GM21786 (cell line): ENCODE measurements around the gene CTTN.
A peak's percentile ranks its signal among the peaks of the same experiment; 100 is the strongest.
"Not testable (repeated sequence)": the region's sequence is repeated elsewhere in the genome, so short reads cannot be mapped to it uniquely, and the experiment has no call there.

Experiments
- ATAC-seq: cut with Tn5 transposase; IDR thresholded peaks from one replicate; pipeline ENCODE4 v1.9.1; 2021; ENCODE audit not compliant: unreplicated experiment

The CTTN gene

DNA sequence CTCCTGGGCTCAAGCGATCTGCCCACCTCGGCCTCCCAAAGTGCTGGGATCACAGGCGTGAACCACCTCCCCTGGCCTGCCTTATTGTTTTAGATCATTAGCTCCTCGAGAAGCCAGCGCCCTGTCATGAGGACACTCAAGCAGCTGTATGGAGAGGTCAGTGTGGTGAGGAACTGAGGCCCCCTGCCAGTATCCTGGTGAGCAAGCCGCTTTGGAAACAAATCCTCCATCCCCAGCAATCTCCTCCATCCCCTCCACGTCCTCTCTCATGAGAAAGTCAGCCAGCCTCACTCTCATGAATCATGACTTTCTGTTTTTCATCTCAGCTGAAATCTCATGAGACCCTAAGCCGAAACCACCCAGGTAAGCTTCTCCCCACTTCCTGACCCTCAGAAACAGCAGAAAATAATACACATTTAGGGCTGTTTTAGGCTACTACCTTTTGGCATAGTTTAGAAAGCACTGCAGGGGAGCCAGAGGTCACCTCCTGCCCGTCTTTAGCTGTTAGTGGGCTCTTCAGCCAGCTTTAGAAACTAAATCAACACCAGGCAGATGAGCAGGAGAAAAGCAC lies 56.0 kb downstream of the CTTN start:
- ATAC-seq: no peak

GRCh38 chr11:70454811-70455210 lies 56.5 kb downstream of the CTTN start:
- not testable (repeated sequence) for ATAC-seq

DNA sequence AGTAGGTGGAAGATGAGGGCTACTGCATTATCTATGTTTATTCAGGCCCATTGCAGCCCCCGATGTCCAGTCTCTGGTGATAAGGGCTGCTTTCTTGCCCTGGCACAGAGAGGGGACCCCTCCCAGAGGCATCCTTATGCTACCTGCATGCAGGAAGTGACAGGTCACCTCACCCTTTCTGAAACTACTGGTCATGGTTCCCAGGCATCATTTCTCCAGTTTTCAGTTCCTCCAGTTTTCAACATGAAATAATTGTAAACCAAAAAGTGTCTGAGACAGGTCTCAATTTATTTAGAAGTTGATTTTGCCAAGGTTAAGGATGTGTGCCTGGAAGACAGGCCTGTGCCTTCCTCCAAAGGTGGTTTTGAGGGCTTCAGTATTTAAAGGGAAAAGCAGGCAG lies 57.0 kb downstream of the CTTN start:
- ATAC-seq: no peak

DNA sequence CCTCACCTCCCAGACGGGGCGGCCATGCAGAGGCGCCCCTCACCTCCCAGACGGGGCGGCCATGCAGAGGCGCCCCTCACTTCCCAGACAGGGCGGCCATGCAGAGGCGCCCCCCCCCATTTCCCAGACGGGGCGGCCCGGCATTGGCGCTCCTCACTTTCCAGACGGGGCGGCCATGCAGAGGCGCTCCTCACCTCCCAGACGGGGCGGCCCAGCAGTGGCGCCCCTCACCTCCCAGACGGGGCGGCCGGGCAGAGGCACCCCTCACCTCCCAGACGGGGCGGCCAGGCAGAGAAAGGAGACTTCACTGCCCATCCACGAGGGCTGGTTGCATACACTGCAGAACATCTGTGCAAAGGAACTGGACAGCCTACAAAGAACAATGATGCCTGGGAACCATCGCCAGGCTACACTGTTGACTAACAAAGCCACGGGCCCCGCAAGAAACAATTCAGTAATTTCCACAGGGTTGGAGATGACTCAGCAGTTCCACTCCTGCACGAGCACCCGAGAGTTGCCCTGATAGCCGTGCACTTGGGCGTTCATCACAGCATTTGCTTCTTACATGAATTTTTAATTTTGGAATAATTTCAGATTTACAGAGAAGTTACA lies 58.7 kb downstream of the CTTN start:
- ATAC-seq: no peak

- ATAC-seq: no peak
Observed at GRCh38 chr11:70458736-70459135, 60.4 kb downstream of the CTTN start.

DNA sequence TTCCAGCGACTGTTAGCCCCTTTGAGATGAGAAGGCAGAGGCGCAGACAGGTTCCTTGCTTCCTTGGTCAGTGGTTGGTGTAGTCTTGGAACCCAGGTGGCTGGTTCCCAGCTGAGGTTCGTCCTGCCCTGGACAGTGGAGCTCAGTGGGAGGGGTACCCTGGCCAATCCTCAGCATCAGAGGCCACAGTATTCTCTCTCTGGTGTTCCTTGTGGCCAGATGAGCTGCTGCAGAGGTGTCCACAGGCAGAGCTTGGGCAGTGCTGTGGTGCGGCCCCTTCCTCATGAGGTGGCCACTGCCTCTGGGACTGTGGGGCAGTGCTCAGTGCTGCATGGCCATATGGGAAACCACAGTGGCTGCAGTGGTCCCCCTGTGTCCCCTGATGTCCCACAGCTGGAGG lies 61.8 kb downstream of the CTTN start:
- ATAC-seq: no peak

DNA sequence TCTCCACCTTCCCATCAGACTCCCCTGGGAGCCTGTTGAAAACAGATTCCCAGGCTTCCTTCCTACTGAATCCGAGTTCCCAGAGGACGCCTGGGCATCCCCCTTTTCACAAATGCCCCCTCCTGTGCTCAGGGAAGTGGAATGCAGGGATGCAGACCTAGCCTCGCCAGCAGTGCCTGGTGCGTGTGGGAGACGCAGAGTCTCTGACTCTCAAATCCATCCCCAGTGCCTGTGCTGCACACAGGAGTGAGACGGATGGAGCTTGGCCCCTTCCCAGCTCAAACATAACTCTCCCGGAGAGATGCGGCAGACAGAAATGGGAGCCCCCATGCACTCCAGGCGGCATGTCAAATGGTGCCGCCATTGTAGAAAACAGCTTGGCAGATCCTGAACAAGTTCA lies 62.6 kb downstream of the CTTN start:
- ATAC-seq: no peak

DNA sequence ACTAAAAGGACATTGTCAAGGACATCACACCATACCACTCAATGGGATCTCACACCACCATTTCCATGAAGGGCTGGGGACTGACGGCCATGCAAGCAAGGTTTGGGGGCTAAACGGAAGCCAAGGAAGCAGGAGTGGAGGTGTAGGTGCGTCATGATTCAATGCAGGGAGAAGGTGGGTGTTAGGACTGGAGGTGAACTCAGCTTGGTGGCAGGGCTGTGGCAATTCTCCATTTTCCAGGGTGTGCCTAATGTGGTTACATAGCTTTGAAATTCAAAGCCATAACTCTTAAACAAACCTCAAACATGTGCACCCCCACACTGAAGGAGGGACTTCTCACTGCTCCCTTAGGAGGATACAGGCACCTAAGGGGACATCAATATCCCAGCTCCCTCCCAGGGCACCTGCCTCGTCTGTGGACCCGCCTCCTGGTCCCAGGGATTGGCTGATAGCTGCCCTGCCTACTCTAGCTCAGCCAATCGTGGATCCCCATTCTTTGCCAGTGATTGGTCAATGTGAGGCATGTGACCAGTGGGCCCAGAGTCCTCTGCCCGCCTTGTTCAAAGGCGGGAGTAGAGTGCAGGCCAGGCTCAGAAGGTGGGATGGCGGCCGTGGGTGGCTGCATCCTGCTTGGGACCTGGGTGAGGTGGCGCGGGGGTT lies 64.6 kb downstream of the CTTN start:
- no peak for ATAC-seq

DNA sequence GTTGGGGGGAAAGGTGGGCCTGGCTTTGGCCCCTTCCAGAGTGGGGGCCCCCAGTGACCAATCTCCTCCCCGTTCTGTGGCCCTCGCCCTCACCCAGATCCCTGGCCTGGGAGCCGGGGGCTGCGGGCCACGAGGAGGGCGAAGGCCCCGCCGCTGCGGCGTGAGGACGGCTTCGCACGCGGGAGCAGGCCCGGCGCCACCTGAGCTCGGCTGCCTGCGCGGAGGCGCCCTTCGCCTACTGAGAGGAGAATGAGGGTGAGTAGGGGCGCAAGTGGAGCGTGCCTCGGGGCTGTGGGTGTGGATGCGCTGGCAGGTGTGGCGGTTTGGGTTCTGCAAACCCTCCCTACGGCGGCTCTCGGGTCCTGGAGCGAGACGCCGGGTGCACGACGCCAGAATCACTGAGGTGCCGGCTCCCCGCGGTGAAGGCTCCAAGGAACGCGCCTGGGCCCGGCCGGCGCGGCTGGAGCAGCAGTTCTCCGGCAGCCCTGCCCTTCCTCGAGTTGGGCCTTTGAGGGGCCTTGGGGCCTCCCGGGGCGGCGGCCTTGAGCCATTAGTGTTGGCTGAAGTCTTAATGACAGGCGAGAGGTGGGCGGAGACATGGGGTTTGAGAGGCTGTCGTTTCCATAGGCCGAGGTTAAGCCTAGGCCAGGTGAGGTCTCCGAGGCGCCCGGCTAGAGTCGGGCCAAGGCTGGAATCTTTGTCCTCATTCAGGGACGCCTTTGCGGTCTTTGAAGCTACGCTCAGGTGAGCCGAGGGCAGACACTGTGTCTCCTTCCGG lies 65.3 kb downstream of the CTTN start:
- no peak for ATAC-seq

- ATAC-seq: no peak
Observed at GRCh38 chr11:70464509-70465361, 66.4 kb downstream of the CTTN start.

- no peak for ATAC-seq
Observed at GRCh38 chr11:70466154-70466553, 67.8 kb downstream of the CTTN start.

- no peak for ATAC-seq
Observed at GRCh38 chr11:70466596-70466995, 68.3 kb downstream of the CTTN start.

DNA sequence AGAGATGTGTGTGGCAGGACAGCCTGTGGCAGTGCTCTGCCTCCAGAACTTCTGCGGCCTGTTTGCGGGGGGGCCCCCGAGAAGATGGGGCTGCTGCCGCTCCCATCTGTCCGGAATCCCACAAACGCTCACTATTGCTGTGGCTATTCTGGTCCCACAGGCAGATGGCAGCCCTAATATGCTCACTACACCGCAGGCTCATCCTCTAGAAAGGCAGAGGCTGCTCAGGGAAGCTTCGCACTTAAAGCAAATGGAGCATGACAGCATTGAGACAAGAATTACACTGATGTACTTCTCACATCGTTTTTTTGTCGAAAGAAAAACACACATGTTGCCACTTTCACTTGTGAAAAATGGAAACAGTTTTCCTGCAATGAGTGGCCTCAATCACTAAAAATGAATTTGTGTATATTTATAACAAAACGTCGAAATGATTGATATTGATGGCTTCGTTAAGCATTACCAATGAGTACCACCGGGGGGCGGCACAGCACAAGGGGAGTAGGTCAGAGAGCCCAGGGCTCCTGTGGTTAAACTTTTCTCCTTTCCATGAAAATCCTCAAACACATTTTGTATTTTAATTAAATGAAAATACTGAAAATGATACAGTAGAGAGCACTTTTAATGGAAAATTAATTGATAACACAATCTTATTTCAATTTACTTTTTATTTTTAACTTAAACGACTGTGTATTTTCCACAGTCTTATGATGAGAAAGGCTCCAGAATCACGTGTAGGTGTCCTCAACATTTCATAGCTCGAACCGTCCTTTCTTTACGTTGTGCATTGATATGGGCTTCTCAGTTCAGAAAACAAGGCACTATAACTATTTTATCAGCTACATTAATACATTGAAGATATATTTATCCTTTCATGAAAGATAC lies 69.1 kb downstream of the CTTN start:
- no peak for ATAC-seq

GRCh38 chr11:70468256-70469195 lies 70.2 kb downstream of the CTTN start:
- ATAC-seq: no peak

DNA sequence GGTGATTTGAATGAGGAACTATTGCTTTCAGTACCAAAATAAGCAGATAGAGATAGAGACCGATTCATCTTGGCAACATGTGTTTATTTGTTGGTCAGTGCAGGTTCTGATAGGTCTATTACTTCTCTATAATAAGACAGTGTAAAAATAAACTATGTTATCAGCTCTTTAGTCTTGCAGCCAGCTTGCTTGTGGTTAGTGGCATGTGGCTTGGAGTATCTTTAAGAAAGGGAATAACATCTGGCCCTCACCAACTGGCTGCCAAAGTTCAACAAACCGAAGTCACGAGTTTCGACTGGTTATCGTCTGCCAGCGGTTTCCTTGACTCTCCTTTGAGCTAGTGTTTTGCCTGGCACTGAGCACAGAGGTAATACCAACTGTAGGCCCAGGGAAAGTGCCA lies 71.8 kb downstream of the CTTN start:
- peak; percentile 71 for ATAC-seq

DNA sequence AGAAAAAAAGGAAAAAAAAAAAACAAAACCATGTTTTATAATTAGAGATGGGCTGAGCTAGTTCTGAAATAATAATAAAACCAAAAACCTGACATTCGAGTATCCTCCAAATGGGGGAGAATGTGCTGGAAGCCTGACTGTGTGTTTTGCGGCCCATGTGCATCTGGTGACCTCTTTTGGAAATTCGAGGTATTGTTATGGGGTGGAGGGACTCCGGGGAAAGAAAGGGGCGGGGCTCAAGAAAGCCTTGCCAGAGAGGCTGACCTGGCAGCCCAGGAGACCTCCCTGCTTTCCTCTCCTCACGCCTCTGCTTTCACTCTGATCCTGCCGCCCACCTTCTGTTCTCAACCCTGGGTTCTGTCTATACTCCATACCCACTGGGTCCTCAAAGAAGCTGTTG lies 72.9 kb downstream of the CTTN start:
- no peak for ATAC-seq

DNA sequence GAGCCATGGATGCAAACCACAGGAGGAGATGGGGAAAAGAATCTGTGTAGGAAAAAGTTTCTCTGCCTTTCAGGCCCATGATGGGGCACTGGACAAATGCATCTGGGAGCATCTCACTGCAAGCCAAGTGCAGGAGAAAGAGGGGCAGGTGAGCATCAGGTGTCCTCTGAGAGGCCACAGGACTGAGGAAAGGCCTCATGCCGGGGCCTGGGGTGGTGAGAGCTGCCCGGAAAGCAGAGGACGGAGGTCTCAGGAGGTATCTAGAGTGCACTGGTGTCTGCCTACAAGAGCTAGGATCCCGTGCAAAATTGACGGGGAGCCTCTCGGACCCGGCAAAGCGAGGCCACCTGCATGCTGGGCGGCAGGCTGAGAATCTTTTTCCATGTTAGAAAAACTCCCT lies 73.9 kb downstream of the CTTN start:
- ATAC-seq: no peak

DNA sequence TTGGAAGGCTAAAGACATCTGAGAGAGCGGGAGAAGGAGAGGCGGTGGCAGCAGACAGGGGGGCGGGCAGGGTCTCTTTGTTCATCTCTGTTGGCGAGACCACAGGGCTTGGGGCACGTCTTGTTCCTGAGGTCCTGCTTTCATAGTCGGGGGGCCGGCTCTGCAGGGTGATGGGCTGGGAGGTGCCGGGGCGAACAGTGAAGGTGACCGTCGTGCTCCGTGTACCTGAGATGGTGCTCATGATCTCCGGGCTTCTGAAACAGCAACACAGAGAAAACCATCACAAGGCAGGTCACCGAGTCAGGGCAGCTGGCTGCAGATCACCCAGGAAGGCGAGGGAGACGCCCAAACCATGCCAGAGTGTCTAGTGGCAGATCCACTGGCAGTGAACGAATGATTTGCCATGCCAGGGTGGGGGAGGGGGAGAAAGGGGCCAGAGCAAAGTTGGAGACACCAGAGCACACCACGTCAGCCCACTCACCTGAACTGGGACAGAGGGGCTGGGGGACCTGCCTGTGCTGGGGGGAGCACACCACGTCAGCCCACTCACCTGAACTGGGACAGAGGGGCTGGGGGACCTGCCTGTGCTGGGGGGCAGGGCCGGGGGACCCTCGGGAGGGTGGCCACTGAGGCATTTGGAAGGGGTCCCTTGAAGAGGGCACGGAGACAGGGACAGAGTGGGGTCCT lies 75.0 kb downstream of the CTTN start:
- no peak for ATAC-seq
